Neural cell (in vitro differentiated cells): Measurements from ENCODE around the gene ALDH4A1. TPM values are rescaled to one million over a fixed set of nuclear protein-coding genes. Genes with fewer than 3 reads are reported as not detected.

Experiments
- H2AFZ ChIP-seq: fragments of 200-600, 300-800 bp; sonication (generic), shearing (Covaris generic); 2 replicates; pipeline ENCODE4 v1.6.0; 2014; ENCODE audit warnings: low read depth, mild to moderate bottlenecking, antibody characterized with exemption, low read length, moderate library complexity
- H3F3A ChIP-seq: fragments of 200-600 bp; shearing (Covaris generic); 2 replicates; pipeline ENCODE4 v1.6.1; 2016; ENCODE audit warnings: mild to moderate bottlenecking, moderate library complexity, mixed read lengths, antibody characterized with exemption, low read length; ENCODE audit not compliant: insufficient read depth, poor library complexity, severe bottlenecking
- H3K27ac ChIP-seq: fragments of 200-600, 300-800 bp; sonication (generic), shearing (Covaris generic); 2 replicates; pipeline ENCODE4 v1.5.1; 2014; ENCODE audit warnings: mild to moderate bottlenecking, low read length, moderate library complexity
- H3K27me3 ChIP-seq: fragments of 300-800, 200-600 bp; sonication (generic), shearing (Covaris generic); 2 replicates; pipeline ENCODE4 v1.6.0; 2014; ENCODE audit warnings: mild to moderate bottlenecking, low read depth, low read length, moderate library complexity; ENCODE audit not compliant: insufficient read depth
- H3K36me3 ChIP-seq: fragments of 300-800, 200-600 bp; sonication (generic), shearing (Covaris generic); 2 replicates; pipeline ENCODE4 v1.5.1; 2014; ENCODE audit warnings: mild to moderate bottlenecking, antibody characterized with exemption, low read length, moderate library complexity; ENCODE audit not compliant: insufficient read depth
- H3K4me2 ChIP-seq: fragments of 300-800, 200-600 bp; sonication (generic), shearing (Covaris generic); 2 replicates; pipeline ENCODE4 v1.6.0; 2014; ENCODE audit warnings: mild to moderate bottlenecking, low read length
- H3K4me3 ChIP-seq: fragments of 300-800, 200-600 bp; sonication (generic), shearing (Covaris generic); 2 replicates; pipeline ENCODE4 v1.5.1; 2014; ENCODE audit warnings: mild to moderate bottlenecking, low read length, moderate library complexity
- H3K79me2 ChIP-seq: fragments of 200-600 bp; shearing (Covaris generic); replicated peaks from 2 replicates; pipeline ENCODE4 v1.6.0; 2014; ENCODE audit warnings: mild to moderate bottlenecking, low read length, moderate library complexity; ENCODE audit not compliant: insufficient read depth
- H3K9ac ChIP-seq: fragments of 300-800, 200-600 bp; sonication (generic), shearing (Covaris generic); 2 replicates; pipeline ENCODE4 v1.6.1; 2016; ENCODE audit warnings: mild to moderate bottlenecking, low read length, mixed read lengths
- H3K9me2 ChIP-seq: fragments of 200-600 bp; shearing (Covaris generic); 2 replicates; pipeline ENCODE4 v1.6.1; 2016; ENCODE audit warnings: mild to moderate bottlenecking, low read length, mixed read lengths; ENCODE audit not compliant: insufficient read depth
- H3K9me3 ChIP-seq: fragments of 200-600, 300-800 bp; sonication (generic), shearing (Covaris generic); 2 replicates; pipeline ENCODE4 v1.6.1; 2016; ENCODE audit warnings: mild to moderate bottlenecking, mixed run types, low read length, moderate library complexity, mixed read lengths
- H4K20me1 ChIP-seq: fragments of 200-600 bp; shearing (Covaris generic); 2 replicates; pipeline ENCODE4 v1.6.1; 2016; ENCODE audit warnings: mild to moderate bottlenecking, mixed run types; ENCODE audit not compliant: insufficient read depth
- EP300 ChIP-seq: fragments of 450-650 bp; conservative IDR thresholded peaks from 2 replicates; pipeline ENCODE4 v1.6.1; 2014; ENCODE audit warnings: antibody characterized with exemption, mild to moderate bottlenecking, moderate library complexity; ENCODE audit not compliant: poor library complexity, severe bottlenecking
- EZH2 ChIP-seq: fragments of 200-600, 300-800 bp; shearing (Covaris generic), sonication (generic); IDR thresholded peaks from 2 replicates; pipeline ENCODE4 v1.6.1; 2014; ENCODE audit warnings: antibody characterized with exemption, low read length, borderline replicate concordance, mild to moderate bottlenecking; ENCODE audit not compliant: insufficient read depth, poor library complexity, severe bottlenecking
- MXI1 ChIP-seq: fragments of 450-650 bp; conservative IDR thresholded peaks from 2 replicates; pipeline ENCODE4 v1.6.1; 2014; ENCODE audit warnings: antibody characterized with exemption, mild to moderate bottlenecking; ENCODE audit not compliant: poor library complexity, severe bottlenecking
- POLR2AphosphoS5 ChIP-seq: IDR thresholded peaks from 2 replicates; pipeline ENCODE4 v1.6.1; 2012
- RAD21 ChIP-seq: fragments of 450-650 bp; conservative IDR thresholded peaks from 2 replicates; pipeline ENCODE4 v1.6.1; 2014; ENCODE audit warnings: antibody characterized with exemption, mild to moderate bottlenecking, moderate library complexity
- SMC3 ChIP-seq: fragments of 450-650 bp; conservative IDR thresholded peaks from 2 replicates; pipeline ENCODE4 v1.6.1; 2014; ENCODE audit warnings: antibody characterized with exemption, mild to moderate bottlenecking, moderate library complexity; ENCODE audit not compliant: poor library complexity
- TAF1 ChIP-seq: IDR thresholded peaks from 2 replicates; pipeline ENCODE4 v1.6.1; 2012; ENCODE audit warnings: low read depth
- polyA plus RNA-seq: library from polyadenylated mRNA; depleted of rRNA; stranded (reverse); fragments of >200 nt; gene quantifications from 2 replicates; pipeline ENCODE4 v1.2.3, GENCODE V29; 2014
- TF ChIP-seq, protein P1 (sequence below): fragments of 450-650 bp; IDR thresholded peaks from 2 replicates; pipeline ENCODE4 v1.5.1; 2014; ENCODE audit warnings: antibody characterized with exemption, mild to moderate bottlenecking, moderate library complexity; ENCODE audit not compliant: poor library complexity, severe bottlenecking
- TF ChIP-seq, protein P2 (sequence below): IDR thresholded peaks from 2 replicates; pipeline ENCODE4 v1.6.1; 2012; ENCODE audit warnings: borderline replicate concordance

Gene ALDH4A1
- polyA plus RNA-seq, 1 donor from 2014 or later, result 11.0 TPM

DNA sequence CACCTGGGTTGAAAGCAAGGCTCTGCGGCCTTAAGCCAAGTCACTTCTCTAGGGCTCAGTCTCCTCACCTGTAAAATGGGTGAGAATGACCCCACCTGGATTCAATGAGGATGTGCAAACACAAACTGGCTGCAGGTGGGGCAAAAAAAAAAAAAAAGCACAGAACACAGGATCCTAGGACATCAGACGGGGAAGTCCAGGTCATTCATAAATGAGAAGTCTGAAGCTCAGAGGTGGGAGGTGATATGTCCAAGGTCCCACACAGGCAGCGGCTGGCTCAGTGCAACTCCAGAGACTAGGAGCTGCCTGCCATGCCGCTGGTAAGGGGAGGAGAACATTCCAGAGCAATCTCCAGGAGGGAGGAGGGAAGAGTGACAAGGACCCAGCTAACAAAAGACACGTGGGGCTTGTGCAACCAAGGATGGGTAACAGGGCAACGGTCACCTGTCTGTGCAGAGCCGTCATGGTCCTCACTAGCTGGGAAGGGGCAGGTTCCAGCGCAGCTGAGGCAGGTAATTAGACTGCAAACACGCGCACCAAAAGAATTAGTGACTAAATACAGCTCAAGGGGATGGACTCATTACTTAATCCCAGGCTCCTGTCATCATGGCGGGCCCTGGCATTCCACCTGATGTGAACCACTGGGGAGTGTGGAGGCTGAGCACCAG is 34.6 kb upstream of the ALDH4A1 start:
- no peak overlapping the region for H3K4me3 ChIP-seq
- no peaks in the 10 kb centered on the region for H3K9me2 ChIP-seq
- H3K9me3 ChIP-seq, result no peaks in the 10 kb centered on the region
- no peaks in the 10 kb centered on the region for H3K27me3 ChIP-seq
- no peaks in the 10 kb centered on the region for H4K20me1 ChIP-seq
- H3K36me3 ChIP-seq, result no peaks in the 10 kb centered on the region
- no peak overlapping the region for H3K27ac ChIP-seq
- H3K9ac ChIP-seq, result no peak overlapping the region
- TF ChIP-seq TAF1, result no peak
- no peak for TF ChIP-seq POLR2AphosphoS5
- no peak for TF ChIP-seq RAD21
- no peak for TF ChIP-seq EZH2
- TF ChIP-seq, protein P1, sequence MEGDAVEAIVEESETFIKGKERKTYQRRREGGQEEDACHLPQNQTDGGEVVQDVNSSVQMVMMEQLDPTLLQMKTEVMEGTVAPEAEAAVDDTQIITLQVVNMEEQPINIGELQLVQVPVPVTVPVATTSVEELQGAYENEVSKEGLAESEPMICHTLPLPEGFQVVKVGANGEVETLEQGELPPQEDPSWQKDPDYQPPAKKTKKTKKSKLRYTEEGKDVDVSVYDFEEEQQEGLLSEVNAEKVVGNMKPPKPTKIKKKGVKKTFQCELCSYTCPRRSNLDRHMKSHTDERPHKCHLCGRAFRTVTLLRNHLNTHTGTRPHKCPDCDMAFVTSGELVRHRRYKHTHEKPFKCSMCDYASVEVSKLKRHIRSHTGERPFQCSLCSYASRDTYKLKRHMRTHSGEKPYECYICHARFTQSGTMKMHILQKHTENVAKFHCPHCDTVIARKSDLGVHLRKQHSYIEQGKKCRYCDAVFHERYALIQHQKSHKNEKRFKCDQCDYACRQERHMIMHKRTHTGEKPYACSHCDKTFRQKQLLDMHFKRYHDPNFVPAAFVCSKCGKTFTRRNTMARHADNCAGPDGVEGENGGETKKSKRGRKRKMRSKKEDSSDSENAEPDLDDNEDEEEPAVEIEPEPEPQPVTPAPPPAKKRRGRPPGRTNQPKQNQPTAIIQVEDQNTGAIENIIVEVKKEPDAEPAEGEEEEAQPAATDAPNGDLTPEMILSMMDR, result no peak
- no peak for TF ChIP-seq EP300
- TF ChIP-seq, protein P2, sequence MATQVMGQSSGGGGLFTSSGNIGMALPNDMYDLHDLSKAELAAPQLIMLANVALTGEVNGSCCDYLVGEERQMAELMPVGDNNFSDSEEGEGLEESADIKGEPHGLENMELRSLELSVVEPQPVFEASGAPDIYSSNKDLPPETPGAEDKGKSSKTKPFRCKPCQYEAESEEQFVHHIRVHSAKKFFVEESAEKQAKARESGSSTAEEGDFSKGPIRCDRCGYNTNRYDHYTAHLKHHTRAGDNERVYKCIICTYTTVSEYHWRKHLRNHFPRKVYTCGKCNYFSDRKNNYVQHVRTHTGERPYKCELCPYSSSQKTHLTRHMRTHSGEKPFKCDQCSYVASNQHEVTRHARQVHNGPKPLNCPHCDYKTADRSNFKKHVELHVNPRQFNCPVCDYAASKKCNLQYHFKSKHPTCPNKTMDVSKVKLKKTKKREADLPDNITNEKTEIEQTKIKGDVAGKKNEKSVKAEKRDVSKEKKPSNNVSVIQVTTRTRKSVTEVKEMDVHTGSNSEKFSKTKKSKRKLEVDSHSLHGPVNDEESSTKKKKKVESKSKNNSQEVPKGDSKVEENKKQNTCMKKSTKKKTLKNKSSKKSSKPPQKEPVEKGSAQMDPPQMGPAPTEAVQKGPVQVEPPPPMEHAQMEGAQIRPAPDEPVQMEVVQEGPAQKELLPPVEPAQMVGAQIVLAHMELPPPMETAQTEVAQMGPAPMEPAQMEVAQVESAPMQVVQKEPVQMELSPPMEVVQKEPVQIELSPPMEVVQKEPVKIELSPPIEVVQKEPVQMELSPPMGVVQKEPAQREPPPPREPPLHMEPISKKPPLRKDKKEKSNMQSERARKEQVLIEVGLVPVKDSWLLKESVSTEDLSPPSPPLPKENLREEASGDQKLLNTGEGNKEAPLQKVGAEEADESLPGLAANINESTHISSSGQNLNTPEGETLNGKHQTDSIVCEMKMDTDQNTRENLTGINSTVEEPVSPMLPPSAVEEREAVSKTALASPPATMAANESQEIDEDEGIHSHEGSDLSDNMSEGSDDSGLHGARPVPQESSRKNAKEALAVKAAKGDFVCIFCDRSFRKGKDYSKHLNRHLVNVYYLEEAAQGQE, result no peak
- no peak for TF ChIP-seq MXI1
- TF ChIP-seq SMC3, result no peak
- H3K4me2 ChIP-seq, result no peak overlapping the region
- no peak overlapping the region for H2AFZ ChIP-seq
- H3F3A ChIP-seq, result no peaks in the 10 kb centered on the region
- H3K79me2 ChIP-seq, result no peaks in the 10 kb centered on the region

DNA sequence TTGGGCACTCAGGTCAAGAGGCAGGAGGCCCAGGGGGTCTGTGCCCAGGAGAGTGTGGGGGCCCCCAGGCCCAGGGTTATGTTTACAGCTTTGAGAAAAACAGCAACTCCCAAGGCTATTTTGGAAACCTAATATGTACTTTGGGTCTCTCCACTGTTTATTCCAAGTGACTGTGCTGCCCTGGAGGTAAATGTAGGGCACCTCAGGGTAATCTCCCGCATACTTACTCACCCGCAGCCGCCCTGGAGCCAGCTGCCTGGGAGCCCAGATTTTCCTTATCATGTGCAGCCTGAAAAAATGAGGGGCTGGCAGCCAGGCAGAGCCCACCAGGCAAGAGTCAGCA is 34.1 kb upstream of the ALDH4A1 start:
- H2AFZ ChIP-seq, result no peak overlapping the region
- no peaks in the 10 kb centered on the region for H3K36me3 ChIP-seq
- H3K9me2 ChIP-seq, result no peaks in the 10 kb centered on the region
- TF ChIP-seq POLR2AphosphoS5 (no peak), EZH2 (no peak)
- TF ChIP-seq, protein P1, result no peak
- H3K9ac ChIP-seq, result no peak overlapping the region
- H3F3A ChIP-seq, result no peaks in the 10 kb centered on the region
- H3K27ac ChIP-seq, result no peak overlapping the region
- H3K4me3 ChIP-seq, result no peak overlapping the region
- H4K20me1 ChIP-seq, result no peaks in the 10 kb centered on the region
- no peaks in the 10 kb centered on the region for H3K9me3 ChIP-seq
- no peaks in the 10 kb centered on the region for H3K79me2 ChIP-seq
- no peak overlapping the region for H3K4me2 ChIP-seq
- H3K27me3 ChIP-seq, result no peaks in the 10 kb centered on the region
